ENCODE measurements around the gene CALHM6.
"Not testable (repeated sequence)": the region's sequence is repeated elsewhere in the genome, so short reads cannot be mapped to it uniquely, and the experiment has no call there.

CALHM6 gene

GRCh38 chr6:116482780-116483179 lies 21.6 kb downstream of the CALHM6 start:
- DNase-seq = no peak

- DNase-seq = no peak
These were observed 22.4 kb downstream of the CALHM6 start for GRCh38 chr6:116483616-116484015.

GRCh38 chr6:116485559-116486184 lies 24.5 kb downstream of the CALHM6 start:
- DNase-seq = no peak

GRCh38 chr6:116491610-116492330 lies 30.6 kb downstream of the CALHM6 start:
- no peak for DNase-seq

- no peak for DNase-seq
These were observed 31.3 kb downstream of the CALHM6 start for GRCh38 chr6:116492331-116493067.

- DNase-seq = not testable (repeated sequence)
These were observed 34.0 kb downstream of the CALHM6 start for GRCh38 chr6:116495161-116495560.

- no peak for DNase-seq
These were observed 36.0 kb downstream of the CALHM6 start for GRCh38 chr6:116497113-116497676.

GRCh38 chr6:116500969-116501433 lies 39.8 kb downstream of the CALHM6 start:
- no peak for DNase-seq

- no peak for DNase-seq
These were observed 46.1 kb downstream of the CALHM6 start for GRCh38 chr6:116507324-116507723.

- DNase-seq = no peak
These were observed 47.4 kb downstream of the CALHM6 start for GRCh38 chr6:116508527-116508926.

GRCh38 chr6:116511424-116512110 lies 50.4 kb downstream of the CALHM6 start, which contains the start of gene CALHM5:
Gene CALHM5 (plus strand): TSS chr6:116511639. CDS start chr6:116511697, 58 bp downstream.
- DNase-seq = peak in 1 of 2 experiments; percentile 42

GRCh38 chr6:116512111-116512559 lies 51.0 kb downstream of the CALHM6 start:
- no peak for DNase-seq

- no peak for DNase-seq
These were observed 51.6 kb downstream of the CALHM6 start for GRCh38 chr6:116512734-116513133.

Data from NCI-H526 (cell line).